Measurements from ENCODE around the gene PXT1.
"Not testable (repeated sequence)": the region's sequence is repeated elsewhere in the genome, so short reads cannot be mapped to it uniquely, and the experiment has no call there.

PXT1 gene

GRCh38 chr6:36370638-36371037 lies 72.0 kb downstream of the PXT1 start:
- no peak overlapping the region for H3K4me3 ChIP-seq (ENCODE audit: low read length)
- TF ChIP-seq, protein P1, sequence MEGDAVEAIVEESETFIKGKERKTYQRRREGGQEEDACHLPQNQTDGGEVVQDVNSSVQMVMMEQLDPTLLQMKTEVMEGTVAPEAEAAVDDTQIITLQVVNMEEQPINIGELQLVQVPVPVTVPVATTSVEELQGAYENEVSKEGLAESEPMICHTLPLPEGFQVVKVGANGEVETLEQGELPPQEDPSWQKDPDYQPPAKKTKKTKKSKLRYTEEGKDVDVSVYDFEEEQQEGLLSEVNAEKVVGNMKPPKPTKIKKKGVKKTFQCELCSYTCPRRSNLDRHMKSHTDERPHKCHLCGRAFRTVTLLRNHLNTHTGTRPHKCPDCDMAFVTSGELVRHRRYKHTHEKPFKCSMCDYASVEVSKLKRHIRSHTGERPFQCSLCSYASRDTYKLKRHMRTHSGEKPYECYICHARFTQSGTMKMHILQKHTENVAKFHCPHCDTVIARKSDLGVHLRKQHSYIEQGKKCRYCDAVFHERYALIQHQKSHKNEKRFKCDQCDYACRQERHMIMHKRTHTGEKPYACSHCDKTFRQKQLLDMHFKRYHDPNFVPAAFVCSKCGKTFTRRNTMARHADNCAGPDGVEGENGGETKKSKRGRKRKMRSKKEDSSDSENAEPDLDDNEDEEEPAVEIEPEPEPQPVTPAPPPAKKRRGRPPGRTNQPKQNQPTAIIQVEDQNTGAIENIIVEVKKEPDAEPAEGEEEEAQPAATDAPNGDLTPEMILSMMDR (conservative IDR thresholded peaks at IDR 0.05; ENCODE audit: low read length): no peak
- no peak for DNase-seq (ENCODE audit: low read depth)

DNA sequence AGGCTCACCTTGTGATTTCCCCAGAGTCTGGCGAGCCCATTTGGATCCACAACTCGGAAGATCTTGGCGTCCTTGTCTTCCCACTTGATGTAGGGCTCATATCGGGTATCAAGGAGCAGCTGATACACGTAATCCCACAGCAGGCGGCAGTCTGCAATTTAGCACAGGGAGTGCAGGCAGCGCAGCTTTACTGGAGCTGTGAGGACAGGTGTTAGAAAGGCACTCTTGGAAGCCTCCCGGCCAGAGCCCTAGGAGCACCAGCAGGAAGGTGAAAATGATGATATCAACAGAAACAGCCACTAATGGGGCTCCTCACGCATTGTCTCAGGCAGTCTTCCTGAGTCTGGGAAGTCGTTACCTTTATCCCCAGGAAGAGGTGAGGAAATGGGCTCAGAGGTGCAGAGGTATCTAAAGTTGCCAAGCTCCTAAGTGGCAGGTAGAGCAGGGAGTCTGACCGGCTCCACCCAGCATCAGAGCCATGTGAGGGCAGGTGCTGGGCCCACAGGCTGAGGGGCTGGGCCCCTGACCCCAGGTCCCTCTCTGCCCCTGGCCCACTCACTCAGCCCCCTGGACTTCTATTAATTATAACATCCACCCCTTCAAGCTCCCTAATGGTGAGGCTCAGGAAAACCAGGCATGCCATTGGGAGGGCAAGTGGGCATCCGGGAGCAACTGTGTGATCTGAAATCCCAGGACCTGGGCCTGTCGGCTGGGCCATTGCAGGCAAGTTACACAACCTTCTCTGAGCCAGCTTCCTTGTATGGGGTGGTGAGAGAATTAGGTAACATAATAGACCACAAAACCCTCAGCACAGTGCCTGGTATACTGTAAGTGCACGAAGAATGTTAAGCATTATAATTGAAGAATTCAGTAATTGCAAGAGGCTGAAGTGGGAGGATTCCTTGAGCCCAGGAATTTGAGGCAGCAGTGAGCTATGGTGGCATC lies 73.5 kb downstream of the PXT1 start:
- no peak overlapping the region for H3K4me3 ChIP-seq (ENCODE audit: low read length)
- DNase-seq (ENCODE audit: low read depth): peak; percentile 99
- TF ChIP-seq, protein P1 (conservative IDR thresholded peaks at IDR 0.05; ENCODE audit: low read length): no peak

GRCh38 chr6:36368421-36368820 lies 74.2 kb downstream of the PXT1 start:
- TF ChIP-seq, protein P1 (conservative IDR thresholded peaks at IDR 0.05; ENCODE audit: low read length): no peak
- H3K4me3 ChIP-seq (ENCODE audit: low read length): no peak overlapping the region
- peak; percentile 37 for DNase-seq (ENCODE audit: low read depth)

- no peak for DNase-seq (ENCODE audit: low read depth)
- TF ChIP-seq, protein P1 (conservative IDR thresholded peaks at IDR 0.05; ENCODE audit: low read length): no peak
- no peak overlapping the region for H3K4me3 ChIP-seq (ENCODE audit: low read length)
Observed at GRCh38 chr6:36367743-36368142, 74.9 kb downstream of the PXT1 start.

- no peak for DNase-seq (ENCODE audit: low read depth)
- TF ChIP-seq, protein P1 (conservative IDR thresholded peaks at IDR 0.05; ENCODE audit: low read length): no peak
- H3K4me3 ChIP-seq (ENCODE audit: low read length): no peak overlapping the region
Observed at GRCh38 chr6:36364669-36365479, 77.8 kb downstream of the PXT1 start.

DNA sequence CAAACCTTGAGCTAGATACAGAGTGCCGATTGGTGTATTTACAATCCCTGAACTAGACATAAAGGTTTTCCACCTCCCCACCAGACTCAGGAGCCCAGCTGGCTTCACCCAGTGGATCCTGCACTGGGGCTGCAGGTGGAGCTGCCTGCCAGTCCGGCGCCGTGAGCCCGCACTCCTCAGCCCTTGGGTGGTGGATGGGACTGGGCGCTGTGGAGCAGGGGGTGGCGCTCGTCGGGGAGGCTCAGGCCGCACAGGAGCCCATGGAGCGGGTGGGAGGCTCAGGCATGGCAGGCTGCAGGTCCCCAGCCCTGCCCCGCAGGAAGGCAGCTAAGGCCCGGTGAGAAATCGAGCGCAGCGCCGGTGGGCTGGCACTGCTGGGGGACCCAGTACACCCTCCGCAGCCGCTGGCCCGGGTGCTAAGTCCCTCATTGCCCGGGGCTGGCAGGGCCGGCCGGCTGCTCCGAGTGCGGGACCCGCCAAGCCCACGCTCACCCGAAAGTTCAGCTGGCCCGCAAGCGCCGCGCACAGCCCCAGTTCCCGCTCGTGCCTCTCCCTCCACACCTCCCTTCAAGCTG lies 78.5 kb downstream of the PXT1 start:
- not testable (repeated sequence) for H3K4me3 ChIP-seq (ENCODE audit: low read length); DNase-seq (ENCODE audit: low read depth)

DNA sequence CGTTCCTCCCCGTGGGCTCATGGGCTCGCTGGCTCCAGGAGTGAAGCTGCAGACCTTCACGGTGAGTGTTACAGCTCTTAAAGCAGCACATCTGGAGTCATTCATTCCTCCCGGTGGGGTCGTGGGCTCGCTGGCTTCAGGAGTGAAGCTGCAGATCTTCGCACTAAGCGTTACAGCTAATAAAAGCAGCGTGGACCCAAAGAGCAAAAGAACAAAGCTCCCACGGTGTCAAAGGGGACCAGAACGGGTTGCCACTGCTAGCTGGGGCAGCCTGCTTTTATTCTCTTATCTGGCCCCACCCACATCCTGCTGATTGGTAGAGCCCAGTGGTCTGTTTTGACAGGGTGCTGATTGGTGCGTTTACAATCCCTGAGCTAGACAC lies 79.3 kb downstream of the PXT1 start:
- H3K4me3 ChIP-seq (ENCODE audit: low read length); DNase-seq (ENCODE audit: low read depth): not testable (repeated sequence)
